ENCODE data around the gene TMEM88. TPM values are rescaled to one million over a fixed set of nuclear protein-coding genes. Genes with fewer than 3 reads are reported as not detected.

TMEM88 gene
- total and polyA plus RNA-seq, 2 donors (not counting 1 experiment from before 2014, with no cell fraction given), result 5.1 to 9.5 TPM

DNA sequence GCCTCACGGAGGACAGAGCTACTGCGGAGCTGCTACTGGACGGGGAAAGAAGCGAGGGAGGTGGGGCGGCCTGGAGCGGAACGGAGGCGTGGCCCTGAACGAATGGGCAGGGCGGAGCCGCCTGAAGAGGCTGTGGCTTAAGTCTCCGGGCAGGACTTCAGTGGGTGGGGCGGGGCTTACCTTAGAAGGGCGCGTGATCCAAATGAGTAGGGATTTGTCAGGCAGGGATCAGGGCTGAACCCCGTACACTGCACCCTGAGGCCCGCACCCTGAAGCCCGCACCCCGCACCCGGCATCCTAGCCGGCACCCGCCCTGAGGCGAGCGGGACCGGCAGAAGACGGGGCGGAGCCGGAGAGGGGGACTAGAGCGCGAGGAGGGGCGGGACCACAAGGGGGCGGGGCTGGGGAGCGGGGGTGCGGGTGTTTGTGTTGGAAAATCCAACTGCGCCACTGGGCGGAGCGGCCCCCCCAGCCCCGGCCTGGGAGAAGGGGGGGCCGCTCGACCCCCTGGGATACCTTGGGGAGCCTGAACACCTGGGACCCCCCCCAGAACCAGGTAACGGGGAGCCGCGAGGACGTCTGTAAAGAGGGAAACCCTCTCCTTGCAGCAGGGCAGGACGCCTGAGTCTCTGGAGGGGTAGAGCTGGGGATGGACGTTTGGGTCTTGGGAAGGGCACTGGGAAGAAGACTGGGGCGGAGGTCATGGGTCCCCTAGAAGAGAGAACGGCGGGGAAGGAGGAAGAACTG is 20.9 kb upstream of the TMEM88 start, which contains the start of gene KDM6B:
TSS of gene KDM6B (plus strand) at position 423 of the 747 bp plus-strand sequence. CDS start 11,338 bp downstream, outside the sequence.
- Histone ChIP-seq H2AFZ (ENCODE audit: insufficient read depth, low read depth, low read length, poor library complexity, severe bottlenecking) (peak within 1 kb of the TSS; percentile 65), H3K27me3 (replicated peaks in 1 of 4; ENCODE audit: control extremely low read depth in 1 of 4, control insufficient read depth in 3 of 4, insufficient read depth in 4 of 4, low read length in 3 of 4) (peaks cover 0 to 13% (median 2%) of the 10 kb centered on the region in 4 experiments), H3K27ac (ENCODE audit: low read length in 2 of 2) (peak within 1 kb of the TSS; percentile 93 to 100), H3K79me2 (ENCODE audit: control insufficient read depth, insufficient read depth, low read length) (peaks cover 30% of the 10 kb centered on the region), H3K4me3 (ENCODE audit: control extremely low read depth in 1 of 5, extremely low read depth in 1 of 5, insufficient read depth in 1 of 5, low read depth in 2 of 5, low read length in 4 of 5) (peak within 1 kb of the TSS; percentile 56 to 99 (median 95)), H3K9me3 (ENCODE audit: control extremely low read depth in 1 of 3, control insufficient read depth in 2 of 3, insufficient read depth in 1 of 3, low read length in 2 of 3) (peaks cover 0 to 4% (median 0%) of the 10 kb centered on the region in 3 donors), H4K20me1 (ENCODE audit: control insufficient read depth, insufficient read depth, low read length, poor library complexity, severe bottlenecking) (peaks cover 17% of the 10 kb centered on the region), H3K4me1 (ENCODE audit: control insufficient read depth in 2 of 2, insufficient read depth in 2 of 2, low read length in 2 of 2) (peaks cover 34 to 47% of the 10 kb centered on the region in 2 donors), H3K9ac (ENCODE audit: low read length) (peak within 1 kb of the TSS; percentile 83), H3K4me2 (replicated peaks; ENCODE audit: low read depth, low read length, poor library complexity, severe bottlenecking) (peak within 1 kb of the TSS; percentile 99), H3K36me3 (replicated peaks in 1 of 2; ENCODE audit: control extremely low read depth in 1 of 2, control insufficient read depth in 1 of 2, extremely low read depth in 1 of 2, insufficient read depth in 2 of 2, low read length in 1 of 2) (no peaks in the 10 kb centered on the region)
- Mint-ChIP-seq H3K27ac (peak within 1 kb of the TSS; percentile 97), H3K27me3 (peaks cover 22% of the 10 kb centered on the region), H3K4me1 (peaks cover 34% of the 10 kb centered on the region), H3K4me3 (peak within 1 kb of the TSS; percentile 99), H3K9me3 (ENCODE audit: insufficient read depth) (no peaks in the 10 kb centered on the region)
- ChIA-PET CTCF (interaction anchor here (0.6 to 5.3 kb wide), 19 partner anchors 9 to 285 kb away, joined by 3 to 53 read pairs (median 4); partner anchors contain the start of genes CYB5D1, NAA38 and TRAPPC1), POLR2A (interaction anchor here (0.6 to 3.2 kb wide), 13 partner anchors 8 to 815 kb away, joined by 3 to 21 read pairs (median 9); partner anchors contain the start of genes CYB5D1, NAA38 and TP53)
- under 1% methylated on average over 30 of the region's 49 CpGs for WGBS (ENCODE audit: insufficient coverage)
- intact Hi-C loops (cut with micrococcal nuclease), result loop anchor here (1.0 to 10.0 kb wide), 6 partner anchors 12 to 1179 kb away; partner anchors contain the start of genes C17orf100, CNTROB, MED31 and NAA38
- TF ChIP-seq, protein P1, sequence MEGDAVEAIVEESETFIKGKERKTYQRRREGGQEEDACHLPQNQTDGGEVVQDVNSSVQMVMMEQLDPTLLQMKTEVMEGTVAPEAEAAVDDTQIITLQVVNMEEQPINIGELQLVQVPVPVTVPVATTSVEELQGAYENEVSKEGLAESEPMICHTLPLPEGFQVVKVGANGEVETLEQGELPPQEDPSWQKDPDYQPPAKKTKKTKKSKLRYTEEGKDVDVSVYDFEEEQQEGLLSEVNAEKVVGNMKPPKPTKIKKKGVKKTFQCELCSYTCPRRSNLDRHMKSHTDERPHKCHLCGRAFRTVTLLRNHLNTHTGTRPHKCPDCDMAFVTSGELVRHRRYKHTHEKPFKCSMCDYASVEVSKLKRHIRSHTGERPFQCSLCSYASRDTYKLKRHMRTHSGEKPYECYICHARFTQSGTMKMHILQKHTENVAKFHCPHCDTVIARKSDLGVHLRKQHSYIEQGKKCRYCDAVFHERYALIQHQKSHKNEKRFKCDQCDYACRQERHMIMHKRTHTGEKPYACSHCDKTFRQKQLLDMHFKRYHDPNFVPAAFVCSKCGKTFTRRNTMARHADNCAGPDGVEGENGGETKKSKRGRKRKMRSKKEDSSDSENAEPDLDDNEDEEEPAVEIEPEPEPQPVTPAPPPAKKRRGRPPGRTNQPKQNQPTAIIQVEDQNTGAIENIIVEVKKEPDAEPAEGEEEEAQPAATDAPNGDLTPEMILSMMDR (IDR thresholded peaks at IDR 0.05), result no peak
- no peak for TF ChIP-seq EZH2 (IDR thresholded peaks at IDR 0.05; ENCODE audit: borderline replicate concordance, insufficient read depth, low read depth, low read length, poor library complexity, severe bottlenecking)
- peak; percentile 96 for DNase-seq
- ATAC-seq (ENCODE audit: low read depth), result peak; percentile 65
